Uterus (tissue), 4 donors: ENCODE measurements around the gene GRIK5. TPM values are rescaled to one million over a fixed set of nuclear protein-coding genes. Genes with fewer than 3 reads are reported as not detected.

ENCODE experiments used
- total RNA-seq, 4 donors: library from RNA; depleted of rRNA in 3 of 4; stranded (reverse); fragments of >200 nt in 3 of 4; gene quantifications; one replicate each; pipeline versions ENCODE4 v1.1.0 to v1.2.4, GENCODE V29; 2014 to 2023
- donor health status: DM: yes; HTN: yes; CAD: no.

Gene GRIK5
- total RNA-seq, 4 donors from 2014 or later, result 5.6 to 17.8 (median 7.0) TPM; not detected in 1

Other genes with a start within 250 kb of the GRIK5 start
- not detected for gene LYPD4, start 225.5 kb downstream of the GRIK5 start, total RNA-seq
- gene DMRTC2, start 225.2 kb downstream of the GRIK5 start, total RNA-seq, result under 1 TPM in 1 of 4 donors, not detected in 3; 0.14 TPM
- gene RPS19, start 210.0 kb downstream of the GRIK5 start, total RNA-seq, result 1,000 to 10,000 TPM in 2 of 4 donors, 100 to 1,000 TPM in 2; 324 to 1,895 (median 1,094) TPM
- under 1 TPM in 2 of 4 donors, not detected in 2; 0.29 to 0.62 TPM for gene CD79A, start 192.9 kb downstream of the GRIK5 start, total RNA-seq
- 100 to 1,000 TPM in 1 of 4 donors, 10 to 100 TPM in 3; 13.5 to 118 (median 37.1) TPM for gene ARHGEF1, start 187.0 kb downstream of the GRIK5 start, total RNA-seq
- gene ERFL, start 141.8 kb downstream of the GRIK5 start, total RNA-seq, result 1 to 10 TPM in 1 of 4 donors, not detected in 3; 1.7 TPM
- 100 to 1,000 TPM in 3 of 4 donors, 10 to 100 TPM in 1; 83.0 to 223 (median 178) TPM for gene RABAC1, start 110.9 kb downstream of the GRIK5 start, total RNA-seq
- under 1 TPM in 1 of 4 donors, not detected in 3; 0.55 TPM for gene ATP1A3, start 76.0 kb downstream of the GRIK5 start, total RNA-seq
- gene ZNF574, start 6.0 kb upstream of the GRIK5 start, total RNA-seq, result 10 to 100 TPM in 3 of 4 donors, 1 to 10 TPM in 1; 5.6 to 19.9 (median 14.1) TPM
- 1 to 10 TPM in 1 of 4 donors, under 1 TPM in 2, not detected in 1; 0.55 to 3.2 (median 0.77) TPM for gene POU2F2, start 62.2 kb upstream of the GRIK5 start, total RNA-seq
- gene DEDD2, start 147.5 kb upstream of the GRIK5 start, total RNA-seq, result 100 to 1,000 TPM in 1 of 4 donors, 10 to 100 TPM in 2, 1 to 10 TPM in 1; 8.2 to 127 (median 23.0) TPM
- gene ZNF526, start 150.1 kb upstream of the GRIK5 start, total RNA-seq, result 10 to 100 TPM in 2 of 4 donors, 1 to 10 TPM in 2; 1.0 to 20.6 (median 8.4) TPM
- gene GSK3A, start 172.4 kb upstream of the GRIK5 start, total RNA-seq, result 10 to 100 TPM in 3 of 4 donors, 1 to 10 TPM in 1; 3.5 to 44.3 (median 34.4) TPM
- gene ERF, start 184.9 kb upstream of the GRIK5 start, total RNA-seq, result 100 to 1,000 TPM in 1 of 4 donors, 10 to 100 TPM in 3; 14.1 to 141 (median 42.9) TPM
- gene CIC, start 199.0 kb upstream of the GRIK5 start, total RNA-seq, result 100 to 1,000 TPM in 1 of 4 donors, 10 to 100 TPM in 3; 28.7 to 155 (median 47.4) TPM
- gene PRR19, start 231.9 kb upstream of the GRIK5 start, total RNA-seq, result under 1 TPM in 1 of 4 donors, not detected in 3; 0.14 TPM
- 10 to 100 TPM in 2 of 4 donors, 1 to 10 TPM in 1, not detected in 1; 5.6 to 35.0 (median 19.4) TPM for gene PAFAH1B3, start 232.4 kb upstream of the GRIK5 start, total RNA-seq
- gene TMEM145, start 243.1 kb upstream of the GRIK5 start, total RNA-seq, result under 1 TPM in 1 of 4 donors, not detected in 3; 0.69 TPM